NCI-H524 (cell line): ENCODE data around the gene KCNAB2.

Source experiments
- DNase-seq, 2 experiments: peaks; one replicate each; lab custom pipeline; 2025; lab: John Stamatoyannopoulos, UW

KCNAB2 gene

GRCh38 chr1:6150006-6150938 lies 104.6 kb downstream of the KCNAB2 start:
- no peak for DNase-seq
